Activated CD4-positive, CD25-positive, alpha-beta regulatory T cell treated with anti-CD3 and anti-CD28 coated beads, Interleukin-2, amount 50 U/mL, for 72 hours (primary cell): ENCODE data around the gene PCMTD2.
"Not testable (repeated sequence)": the region's sequence is repeated elsewhere in the genome, so short reads cannot be mapped to it uniquely, and the experiment has no call there.

Experiments
- DNase-seq: peaks from one replicate; pipeline ENCODE4 v3.0.0; 2021

PCMTD2 gene

DNA sequence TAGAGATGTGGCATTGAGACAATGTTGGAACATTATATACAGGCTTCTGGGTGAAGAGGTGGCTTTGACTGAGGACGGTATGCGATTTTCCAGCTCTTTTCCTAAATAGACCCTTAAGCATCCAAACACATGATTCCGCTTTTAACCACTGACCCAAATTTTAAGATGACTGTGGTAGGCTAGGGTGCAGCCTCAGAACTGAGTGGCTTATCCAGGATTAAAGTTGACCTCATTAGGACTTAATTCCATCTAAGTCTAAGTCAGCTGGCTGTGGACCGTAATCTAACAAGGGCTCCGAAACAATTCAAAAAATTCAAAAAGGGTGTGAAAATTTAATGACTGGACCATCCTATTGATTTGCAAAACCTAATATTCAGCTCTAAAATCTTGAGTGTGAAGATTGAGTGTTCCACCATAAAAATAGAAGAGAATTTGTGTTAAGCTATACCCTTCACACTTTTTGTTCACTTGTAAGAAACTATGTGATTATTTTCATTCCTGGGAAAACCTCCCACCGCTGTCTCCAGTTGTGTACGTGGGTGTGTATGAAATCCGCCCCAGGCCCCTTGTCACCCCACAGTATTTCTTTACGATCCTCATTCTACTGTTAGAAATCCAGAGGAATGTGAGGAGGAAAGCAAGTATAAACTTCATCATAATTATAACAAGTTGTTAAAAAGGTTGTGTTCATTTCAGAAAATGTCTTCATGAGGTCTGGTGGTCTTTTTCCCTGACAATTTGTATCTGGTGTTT, 2.7 kb downstream of the PCMTD2 start:
- no peak for DNase-seq

DNA sequence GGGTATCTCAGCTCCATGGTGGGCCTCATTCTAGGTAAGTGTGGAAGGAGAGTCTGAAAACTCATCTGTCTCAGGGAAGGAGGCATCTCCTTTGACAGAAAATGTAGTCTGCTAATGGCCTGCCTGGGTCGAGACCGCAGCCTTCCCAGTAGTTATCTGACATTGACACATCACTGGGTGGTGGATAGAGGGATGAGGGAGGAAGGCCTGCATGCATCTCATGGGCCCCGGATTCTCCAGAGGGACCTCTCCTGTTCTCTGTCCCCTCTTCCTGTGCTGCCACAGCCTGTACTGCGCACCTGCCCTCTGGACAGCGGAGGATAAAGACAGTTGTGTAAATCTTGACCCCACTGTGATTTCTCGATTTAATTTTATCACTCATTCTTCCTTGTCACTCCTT, 4.7 kb downstream of the PCMTD2 start:
- no peak for DNase-seq

DNA sequence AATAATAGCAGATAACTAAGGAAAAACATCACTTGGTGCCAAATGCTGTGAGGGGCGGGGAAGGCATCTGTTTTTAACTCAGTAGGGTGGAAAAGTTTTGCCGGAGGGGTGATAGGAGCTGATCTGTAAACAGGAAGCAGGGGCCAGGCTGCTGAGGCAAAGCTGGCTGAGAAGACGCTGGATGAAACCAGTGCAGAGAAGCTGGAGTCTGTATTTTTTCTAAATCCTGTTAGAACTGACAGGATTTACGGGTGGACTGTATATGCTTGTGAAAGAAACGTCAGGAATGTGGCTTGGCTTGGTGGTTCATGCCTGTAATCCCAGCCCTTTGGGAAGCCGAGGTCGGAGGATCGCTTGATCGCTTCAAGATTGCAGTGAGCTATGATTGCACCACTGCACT, 5.6 kb downstream of the PCMTD2 start:
- DNase-seq = no peak

- no peak for DNase-seq
Measured at GRCh38 chr20:64264091-64264490, 8.5 kb downstream of the PCMTD2 start.

- no peak for DNase-seq
Measured at GRCh38 chr20:64265201-64265600, 9.7 kb downstream of the PCMTD2 start.

GRCh38 chr20:64266988-64267387, 11.4 kb downstream of the PCMTD2 start:
- DNase-seq = no peak

GRCh38 chr20:64268174-64268573, 12.6 kb downstream of the PCMTD2 start:
- no peak for DNase-seq

DNA sequence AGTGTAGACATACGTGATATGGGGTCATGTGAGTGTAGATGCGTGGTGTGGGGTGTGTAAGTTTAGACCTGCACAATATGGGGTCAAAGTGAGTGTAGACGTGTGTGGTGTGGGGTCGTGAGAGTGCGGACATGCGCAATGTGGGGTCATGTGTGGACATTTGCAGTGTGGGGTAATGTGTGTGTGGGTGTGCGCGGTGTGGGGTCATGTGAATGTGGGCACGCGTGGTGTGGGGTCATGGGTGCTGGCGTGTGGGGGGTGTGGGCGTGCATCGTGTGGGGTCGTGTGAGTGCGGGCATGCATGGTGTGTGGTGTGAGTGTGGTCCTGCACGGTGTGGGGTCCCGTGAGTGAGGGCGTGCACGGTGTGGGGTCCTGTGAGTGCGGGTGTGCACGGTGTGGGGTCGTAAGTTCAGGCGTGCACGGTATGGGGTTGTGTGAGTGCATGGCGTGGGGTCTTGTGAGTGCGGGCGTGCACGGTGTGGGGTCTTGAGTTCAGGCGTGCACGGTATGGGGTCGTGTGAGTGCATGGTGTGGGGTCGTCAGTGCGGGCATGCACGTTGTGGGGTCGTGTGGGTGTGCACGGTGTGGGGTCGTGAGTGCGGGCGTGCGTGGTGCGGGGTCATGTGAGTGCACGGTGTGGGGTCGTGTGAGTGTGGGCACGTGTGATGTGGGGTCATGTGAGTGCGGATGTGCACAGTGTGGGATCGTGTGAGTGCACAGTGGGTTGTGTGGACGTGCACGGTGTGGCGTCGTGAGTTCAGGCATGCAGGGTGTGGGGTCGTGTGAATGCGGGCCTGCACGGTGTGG, 14.3 kb downstream of the PCMTD2 start:
- no peak for DNase-seq

GRCh38 chr20:64271636-64272035, 16.1 kb downstream of the PCMTD2 start:
- no peak for DNase-seq

- no peak for DNase-seq
Measured at GRCh38 chr20:64273109-64273508, 17.6 kb downstream of the PCMTD2 start.

DNA sequence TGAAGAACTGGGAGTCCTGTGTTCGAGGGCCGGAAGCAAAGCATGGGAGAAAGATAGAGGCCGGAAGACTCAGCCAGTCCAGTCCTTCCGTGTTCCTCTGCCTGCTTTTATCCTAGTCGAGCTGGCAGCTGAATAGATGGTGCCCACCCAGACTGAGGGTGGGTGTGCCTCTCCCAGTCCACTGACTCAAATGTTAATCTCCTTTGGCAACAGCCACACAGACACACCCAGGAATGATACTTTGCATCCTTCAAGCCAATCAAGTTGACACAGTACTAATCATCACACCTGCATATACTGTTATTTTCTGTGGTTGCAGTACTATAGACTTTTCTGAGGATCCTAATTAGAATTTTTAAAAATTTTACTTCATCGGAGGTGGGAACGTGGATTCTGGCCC, 21.3 kb downstream of the PCMTD2 start:
- DNase-seq = no peak

DNA sequence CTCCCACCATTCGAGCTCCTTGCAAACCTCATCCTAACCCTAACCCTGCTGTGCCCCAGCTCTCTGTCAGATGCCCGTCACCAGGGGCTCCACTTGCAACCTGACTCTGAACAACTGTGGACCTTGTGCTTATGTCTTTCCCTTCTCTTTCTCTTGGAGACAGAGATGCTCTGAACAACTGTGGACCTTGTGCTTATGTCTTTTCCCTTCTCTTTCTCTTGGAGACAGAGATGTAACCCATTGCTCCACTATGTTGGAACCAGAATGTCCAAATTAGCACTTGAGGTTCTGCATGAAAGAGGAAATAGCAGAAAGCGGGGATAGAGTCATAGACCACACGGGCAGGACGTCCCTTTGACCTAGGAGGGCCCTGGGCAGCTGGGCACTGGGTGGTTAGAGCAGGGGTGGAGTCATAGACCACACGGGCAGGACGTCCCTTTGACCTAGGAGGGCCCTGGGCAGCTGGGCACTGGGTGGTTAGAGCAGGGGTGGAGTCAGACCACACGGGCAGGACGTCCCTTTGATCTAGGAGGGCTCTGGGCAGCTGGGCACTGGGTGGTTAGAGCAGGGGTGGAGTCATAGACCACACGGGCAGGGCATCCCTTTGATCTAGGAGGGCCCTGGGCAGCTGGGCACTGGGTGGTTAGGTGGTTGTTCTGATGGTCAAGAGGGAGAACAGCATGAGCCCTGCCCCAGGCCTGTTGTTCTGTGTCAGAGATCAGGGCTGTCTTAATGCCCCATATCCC, 22.2 kb downstream of the PCMTD2 start:
- DNase-seq = no peak

- DNase-seq = no peak
Measured at GRCh38 chr20:64278317-64278681, 22.8 kb downstream of the PCMTD2 start.

DNA sequence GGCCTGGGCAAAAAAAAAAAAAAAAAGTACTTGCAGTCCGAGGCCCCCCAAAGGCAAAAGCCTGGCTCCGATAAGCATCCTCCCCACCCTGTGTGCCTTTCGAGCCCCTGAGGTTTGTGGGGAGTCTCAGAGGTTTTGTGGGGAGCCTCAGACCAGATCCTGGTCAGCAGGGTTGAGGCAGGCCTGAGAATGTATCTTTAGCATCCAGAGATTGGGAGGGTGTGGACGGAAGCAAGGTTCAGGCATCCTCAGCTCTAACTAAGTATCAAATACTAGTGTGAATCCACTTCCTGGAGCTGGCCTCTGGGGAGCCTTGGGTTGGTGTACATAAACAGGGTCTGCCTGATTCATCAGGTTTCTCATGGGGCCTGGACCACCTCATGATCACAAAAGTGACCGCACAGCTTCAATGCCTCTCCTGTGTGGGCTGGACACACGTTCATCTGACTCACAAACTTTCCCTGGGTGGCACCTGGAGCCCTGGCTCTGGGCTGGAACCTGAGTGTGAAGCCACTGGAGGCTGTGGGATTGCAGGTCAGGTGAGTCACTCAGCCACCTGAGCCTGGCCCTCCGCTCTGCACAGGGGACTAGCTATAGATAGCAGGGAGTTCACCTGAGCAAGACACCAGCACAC, 24.4 kb downstream of the PCMTD2 start:
- no peak for DNase-seq

DNA sequence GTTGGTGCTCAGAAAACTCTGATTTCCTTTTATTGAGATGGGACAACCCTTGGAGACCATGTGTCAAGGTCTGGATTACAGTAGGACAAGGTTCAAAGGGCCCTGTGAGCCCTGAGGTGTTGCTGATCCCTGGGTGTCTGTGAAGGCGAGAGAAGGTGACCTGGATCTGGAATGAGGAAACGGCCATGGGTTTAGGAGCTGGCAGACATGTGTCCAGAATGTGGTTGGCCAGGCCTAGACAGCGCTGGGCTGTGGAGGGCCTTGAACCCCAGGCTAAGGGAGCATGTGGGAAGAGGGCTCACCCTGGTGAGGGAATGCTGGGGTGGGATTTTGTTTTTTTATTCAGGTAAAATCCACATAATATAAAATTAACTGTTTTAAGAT, 24.9 kb downstream of the PCMTD2 start:
- no peak for DNase-seq

- no peak for DNase-seq
Measured at GRCh38 chr20:64283646-64284045, 28.1 kb downstream of the PCMTD2 start.

DNA sequence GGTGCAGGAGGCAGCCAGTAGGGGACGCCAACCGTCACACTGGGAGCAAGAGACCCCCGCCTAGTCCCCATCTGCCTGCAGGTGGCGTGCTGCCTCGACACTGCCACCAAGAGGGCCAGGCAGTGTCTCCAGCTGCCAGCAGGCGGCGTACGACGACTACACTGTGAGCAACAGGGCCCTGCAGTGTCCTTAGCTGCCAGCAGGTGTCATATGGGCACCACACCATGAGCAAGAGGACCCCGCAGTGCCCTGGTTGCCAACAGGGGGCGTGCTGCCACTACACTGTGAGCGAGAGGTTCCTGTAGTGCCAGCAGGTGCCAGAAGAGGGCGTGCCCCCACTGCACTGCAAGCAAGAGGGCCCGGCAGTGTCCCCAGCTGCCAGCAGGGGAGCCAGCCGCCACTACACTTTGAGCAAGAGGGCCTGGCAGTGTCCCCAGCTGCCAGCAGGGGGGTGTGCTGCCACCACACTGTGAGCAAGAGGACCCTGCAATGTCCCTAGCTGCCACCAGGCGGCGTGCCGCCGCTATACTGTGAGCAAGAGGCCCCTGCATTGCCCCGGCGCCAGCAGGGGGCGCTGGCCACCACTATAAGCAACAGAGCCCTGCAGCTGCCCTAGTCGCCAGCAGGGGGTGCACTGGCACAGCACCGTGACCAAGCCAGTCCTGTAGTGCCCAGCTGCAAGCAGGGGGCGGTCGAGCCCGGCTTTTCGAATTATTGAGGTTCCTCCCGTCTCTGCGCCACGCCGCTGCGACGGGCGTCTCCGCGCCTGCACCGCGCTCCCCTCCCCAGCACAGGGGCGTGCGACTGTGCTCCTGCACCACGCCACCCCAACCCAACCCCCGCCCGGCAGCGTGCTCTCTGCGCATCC, 30.3 kb downstream of the PCMTD2 start:
- peak; percentile 83 for DNase-seq

- not testable (repeated sequence) for DNase-seq
Measured at GRCh38 chr20:64286447-64287263, 31.1 kb downstream of the PCMTD2 start.

DNA sequence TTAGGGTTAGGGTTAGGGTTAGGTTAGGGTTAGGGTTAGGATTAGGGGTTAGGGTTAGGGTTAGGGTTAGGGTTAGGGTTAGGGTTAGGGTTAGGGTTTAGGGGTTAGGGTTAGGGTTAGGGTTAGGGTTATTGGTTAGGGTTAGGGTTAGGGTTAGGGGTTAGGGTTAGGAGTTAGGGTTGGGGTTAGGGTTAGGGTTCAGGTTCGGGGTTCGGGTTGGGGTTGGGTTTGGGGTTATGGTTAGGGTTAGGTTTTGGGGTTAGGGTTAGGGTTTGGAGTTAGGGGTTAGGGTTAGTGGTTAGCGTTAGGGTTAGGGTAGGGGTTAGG, 31.7 kb downstream of the PCMTD2 start:
- DNase-seq = not testable (repeated sequence)

DNA sequence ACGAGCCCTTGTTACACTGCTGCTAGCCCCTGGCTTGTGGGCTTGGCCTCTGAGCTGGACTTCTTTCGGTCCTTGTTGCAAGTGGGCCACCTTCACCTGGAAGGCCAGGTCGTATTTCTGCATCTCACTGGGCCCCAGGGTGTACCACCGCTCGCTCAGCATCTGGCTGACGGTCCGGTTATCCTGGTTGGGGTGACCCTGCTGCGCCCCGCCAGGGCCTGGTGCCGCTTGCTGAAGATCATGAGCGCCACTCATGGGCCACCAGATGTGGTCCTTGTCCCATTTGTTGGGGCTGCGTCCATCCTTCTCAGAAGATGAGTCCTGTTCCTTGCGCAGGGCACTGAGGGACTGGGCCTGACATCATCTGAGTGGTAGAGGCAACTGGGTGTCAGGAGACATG, 36.6 kb downstream of the PCMTD2 start:
- DNase-seq = not testable (repeated sequence)

DNA sequence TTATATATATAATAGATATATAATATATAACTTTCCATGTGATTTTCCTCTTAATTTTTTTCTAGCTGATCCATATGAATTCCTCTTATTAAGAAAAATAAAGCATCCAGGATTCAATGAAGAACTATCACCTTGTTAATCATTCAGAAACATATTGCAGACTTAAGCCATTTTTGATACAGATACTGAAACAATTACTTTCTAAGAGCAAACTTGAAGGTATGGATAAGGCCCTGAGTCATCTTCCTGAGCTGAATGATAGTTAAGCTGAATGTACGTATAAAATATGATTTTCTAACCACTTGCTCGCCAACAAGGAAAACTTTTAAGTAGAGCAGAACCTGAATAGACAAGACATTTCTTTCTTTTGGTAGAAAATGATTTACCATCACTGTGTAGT, 47.5 kb downstream of the PCMTD2 start:
- not testable (repeated sequence) for DNase-seq
